ENCODE measurements around the gene C2CD2L. TPM values are rescaled to one million over a fixed set of nuclear protein-coding genes. Genes with fewer than 3 reads are reported as not detected.
"Not testable (repeated sequence)": the region's sequence is repeated elsewhere in the genome, so short reads cannot be mapped to it uniquely, and the experiment has no call there.

The C2CD2L gene
- total RNA-seq, 1 experiment from 2014 or later, result 13.5 TPM

GRCh38 chr11:119166368-119167076 lies 59.4 kb downstream of the C2CD2L start:
- POLR2A ChIA-PET, result interaction anchor here (0.7 to 3.8 kb wide), 9 partner anchors 10 to 82 kb away, joined by 3 to 21 read pairs (median 4); partner anchors contain the start of genes C2CD2L, CBL, DPAGT1 and HINFP
- CTCF ChIA-PET, result interaction anchor here (1.0 to 5.4 kb wide), 6 partner anchors 9 to 307 kb away, joined by 3 to 43 read pairs (median 4); no protein-coding TSS in a partner anchor
- Mint-ChIP-seq H3K27me3 (ENCODE audit: insufficient read depth, unreplicated experiment) (no peaks in the 10 kb centered on the region), H3K36me3 (ENCODE audit: insufficient read depth, unreplicated experiment) (no peaks in the 10 kb centered on the region), H3K9me3 (ENCODE audit: unreplicated experiment) (no peaks in the 10 kb centered on the region), H3K4me1 (ENCODE audit: insufficient read depth, unreplicated experiment) (peaks cover 15% of the 10 kb centered on the region), H3K27ac (ENCODE audit: low read depth, unreplicated experiment) (no peak overlapping the region), H3K4me3 (ENCODE audit: unreplicated experiment) (no peak overlapping the region)
- peak; percentile 57 for DNase-seq (ENCODE audit: unreplicated experiment)
- intact Hi-C loops (cut with micrococcal nuclease), result no loop called here
- no peak for TF ChIP-seq CTCF (IDR thresholded peaks at IDR 0.05; ENCODE audit: unreplicated experiment)
- no TSS peak for BruUV-seq (replicated peaks)

- H3K9me3 Mint-ChIP-seq (ENCODE audit: unreplicated experiment); H3K27me3 Mint-ChIP-seq (ENCODE audit: insufficient read depth, unreplicated experiment); BruUV-seq (replicated peaks); H3K27ac Mint-ChIP-seq (ENCODE audit: low read depth, unreplicated experiment); H3K4me3 Mint-ChIP-seq (ENCODE audit: unreplicated experiment); H3K36me3 Mint-ChIP-seq (ENCODE audit: insufficient read depth, unreplicated experiment); DNase-seq (ENCODE audit: unreplicated experiment); intact Hi-C loops (cut with micrococcal nuclease): not testable (repeated sequence)
- ChIA-PET POLR2A (interaction anchor here (0.7 to 3.8 kb wide), 11 partner anchors 9 to 189 kb away, joined by 3 to 21 read pairs (median 4); partner anchors contain the start of genes C2CD2L, CBL, DPAGT1 and HINFP), CTCF (interaction anchor here (1.0 to 5.4 kb wide), 7 partner anchors 10 to 70 kb away, joined by 3 to 43 read pairs (median 3); partner anchors contain the start of gene CBL)
- H3K4me1 Mint-ChIP-seq (ENCODE audit: insufficient read depth, unreplicated experiment), result peaks cover 15% of the 10 kb centered on the region
Measured at GRCh38 chr11:119167077-119167458, 59.9 kb downstream of the C2CD2L start.

GRCh38 chr11:119167933-119168332 lies 60.8 kb downstream of the C2CD2L start:
- DNase-seq (ENCODE audit: unreplicated experiment), result peak; percentile 23
- Mint-ChIP-seq H3K4me3 (ENCODE audit: unreplicated experiment) (peak overlapping the region; percentile 82), H3K4me1 (ENCODE audit: insufficient read depth, unreplicated experiment) (peaks cover 15% of the 10 kb centered on the region), H3K9me3 (ENCODE audit: unreplicated experiment) (no peaks in the 10 kb centered on the region), H3K27ac (ENCODE audit: low read depth, unreplicated experiment) (peak overlapping the region; percentile 54), H3K36me3 (ENCODE audit: insufficient read depth, unreplicated experiment) (no peaks in the 10 kb centered on the region), H3K27me3 (ENCODE audit: insufficient read depth, unreplicated experiment) (no peaks in the 10 kb centered on the region)
- ChIA-PET CTCF (interaction anchor here (0.7 to 5.4 kb wide), 7 partner anchors 9 to 71 kb away, joined by 3 to 43 read pairs (median 3); partner anchors contain the start of gene CBL), POLR2A (interaction anchor here (0.7 to 3.8 kb wide), 4 partner anchors 22 to 189 kb away, joined by 3 to 21 read pairs (median 4); partner anchors contain the start of genes DPAGT1 and HMBS)
- intact Hi-C loops (cut with micrococcal nuclease), result loop anchor here (2.0 kb wide), 1 partner anchor 29 kb away; no protein-coding TSS in a partner anchor
- TF ChIP-seq CTCF (IDR thresholded peaks at IDR 0.05; ENCODE audit: unreplicated experiment), result no peak
- BruUV-seq (replicated peaks), result no TSS peak

Other genes with a start within 250 kb of the C2CD2L start
- gene CXCR5, start 223.5 kb upstream of the C2CD2L start, total RNA-seq (2022), result not detected in 2 replicates
- gene BCL9L, start 181.4 kb upstream of the C2CD2L start, total RNA-seq (2022), result 91.6 and 121 TPM in 2 replicates
- not detected in 2 replicates for gene UPK2, start 151.0 kb upstream of the C2CD2L start, total RNA-seq (2022)
- not detected in 2 replicates for gene FOXR1, start 135.6 kb upstream of the C2CD2L start, total RNA-seq (2022)
- gene CENATAC, start 109.2 kb upstream of the C2CD2L start, total RNA-seq (2022), result 48.0 and 49.0 TPM in 2 replicates
- 1,252 and 1,255 TPM in 2 replicates for gene RPS25, start 89.0 kb upstream of the C2CD2L start, total RNA-seq (2022)
- 78.6 and 96.5 TPM in 2 replicates for gene TRAPPC4, start 88.6 kb upstream of the C2CD2L start, total RNA-seq (2022)
- gene SLC37A4, start 76.5 kb upstream of the C2CD2L start, total RNA-seq (2022), result 6.8 and 10.0 TPM in 2 replicates
- gene HYOU1, start 50.1 kb upstream of the C2CD2L start, total RNA-seq (2022), result 398 and 664 TPM in 2 replicates
- 16.2 and 21.8 TPM in 2 replicates for gene VPS11, start 39.5 kb upstream of the C2CD2L start, total RNA-seq (2022)
- gene HMBS, start 22.5 kb upstream of the C2CD2L start, total RNA-seq (2022), result 38.4 and 51.3 TPM in 2 replicates
- 55.6 and 58.8 TPM in 2 replicates for gene DPAGT1, start 5.5 kb upstream of the C2CD2L start, total RNA-seq (2022)
- 23.4 and 26.2 TPM in 2 replicates for gene HINFP, start 14.2 kb downstream of the C2CD2L start, total RNA-seq (2022)
- not detected in 2 replicates for gene ABCG4, start 41.7 kb downstream of the C2CD2L start, total RNA-seq (2022)
- 16.7 and 18.9 TPM in 2 replicates for gene NLRX1, start 61.4 kb downstream of the C2CD2L start, total RNA-seq (2022)
- gene NHERF4, start 78.1 kb downstream of the C2CD2L start, total RNA-seq (2022), result 0.20 TPM in 1 of 2 replicates, not detected in the other
- gene CBL, start 99.0 kb downstream of the C2CD2L start, total RNA-seq (2022), result 35.5 and 45.7 TPM in 2 replicates
- 3.5 TPM in 2 replicates for gene MCAM, start 209.8 kb downstream of the C2CD2L start, total RNA-seq (2022)
- 19.2 and 20.9 TPM in 2 replicates for gene RNF26, start 227.2 kb downstream of the C2CD2L start, total RNA-seq (2022)
- not detected in 2 replicates for gene C1QTNF5, start 233.5 kb downstream of the C2CD2L start, total RNA-seq (2022)
- gene MFRP, start 239.4 kb downstream of the C2CD2L start, total RNA-seq (2022), result not detected in 2 replicates

All from MCF 10A (cell line).